Glomerular endothelial cell (primary cell): ENCODE results near the gene RGMB. TPM values are rescaled to one million over a fixed set of nuclear protein-coding genes. Genes with fewer than 3 reads are reported as not detected.
"Not testable (repeated sequence)": the region's sequence is repeated elsewhere in the genome, so short reads cannot be mapped to it uniquely, and the experiment has no call there.

ENCODE experiments used
- DNase-seq: peaks from one replicate; pipeline ENCODE4 v3.0.0-alpha.2; 2011; ENCODE audit warnings: low read depth, low spot score; ENCODE audit errors: extremely low read depth
- total RNA-seq: library from RNA; depleted of rRNA; stranded (reverse); fragments of >200 nt; gene quantifications from 2 replicates; pipeline ENCODE4 v1.2.3, GENCODE V29; 2015

The RGMB gene, protein sequence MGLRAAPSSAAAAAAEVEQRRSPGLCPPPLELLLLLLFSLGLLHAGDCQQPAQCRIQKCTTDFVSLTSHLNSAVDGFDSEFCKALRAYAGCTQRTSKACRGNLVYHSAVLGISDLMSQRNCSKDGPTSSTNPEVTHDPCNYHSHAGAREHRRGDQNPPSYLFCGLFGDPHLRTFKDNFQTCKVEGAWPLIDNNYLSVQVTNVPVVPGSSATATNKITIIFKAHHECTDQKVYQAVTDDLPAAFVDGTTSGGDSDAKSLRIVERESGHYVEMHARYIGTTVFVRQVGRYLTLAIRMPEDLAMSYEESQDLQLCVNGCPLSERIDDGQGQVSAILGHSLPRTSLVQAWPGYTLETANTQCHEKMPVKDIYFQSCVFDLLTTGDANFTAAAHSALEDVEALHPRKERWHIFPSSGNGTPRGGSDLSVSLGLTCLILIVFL
- total RNA-seq = 60.1 and 75.4 TPM in 2 replicates

DNA sequence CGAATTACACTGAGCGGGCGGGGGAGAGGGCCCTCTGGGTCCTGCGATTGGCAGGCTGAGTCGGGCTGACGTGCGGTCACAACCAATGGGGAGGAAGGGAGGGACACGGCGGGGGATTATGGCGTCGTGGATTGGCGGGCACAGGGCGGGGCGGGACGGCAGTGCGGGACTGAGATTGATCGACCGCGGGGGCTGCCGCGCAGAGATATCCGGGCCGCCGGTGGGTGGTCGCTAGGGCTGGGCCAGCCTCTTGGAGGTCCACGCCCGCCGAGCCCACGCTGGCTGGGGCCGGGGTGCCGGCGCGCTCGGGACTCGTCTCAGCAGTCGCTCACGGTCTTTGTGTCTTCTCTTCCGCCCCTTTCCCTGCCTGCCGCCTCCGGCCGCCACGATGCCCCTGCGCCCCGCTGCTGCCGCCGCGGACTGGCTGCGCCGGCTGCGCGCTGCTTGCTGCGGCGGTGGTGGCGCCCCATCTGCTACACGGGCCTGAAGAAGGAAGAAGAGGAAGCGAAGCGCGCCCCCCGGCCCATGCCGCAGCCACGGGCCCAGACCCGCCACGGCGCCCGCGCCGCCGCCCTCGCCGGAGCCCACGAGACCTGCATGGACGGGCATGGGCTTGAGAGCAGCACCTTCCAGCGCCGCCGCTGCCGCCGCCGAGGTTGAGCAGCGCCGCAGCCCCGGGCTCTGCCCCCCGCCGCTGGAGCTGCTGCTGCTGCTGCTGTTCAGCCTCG is at the start of gene RGMB:
Gene RGMB (plus strand): TSS at position 200 of the 728 bp plus-strand sequence. CDS start 408 bp downstream, at position 608.
- DNase-seq = peak; percentile 84

DNA sequence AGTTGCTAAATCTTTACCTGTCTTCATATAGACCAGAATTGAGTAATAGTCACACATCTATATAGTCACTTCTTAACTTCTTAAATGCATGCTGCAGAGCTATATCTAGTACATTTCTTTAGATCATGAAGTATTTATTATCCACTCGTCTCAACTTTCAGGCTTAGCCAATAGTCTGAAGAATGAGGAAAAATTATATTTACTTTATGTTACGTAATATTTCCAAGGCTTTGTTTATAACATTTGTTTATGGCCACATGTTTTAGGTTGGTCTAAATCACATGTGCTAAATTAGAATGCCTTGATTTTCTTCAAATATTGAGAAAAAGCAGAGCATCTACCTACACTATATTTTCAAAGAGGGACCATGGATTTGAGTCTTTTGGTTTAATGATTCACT is 47.2 kb upstream of the RGMB start:
- DNase-seq = no peak

DNA sequence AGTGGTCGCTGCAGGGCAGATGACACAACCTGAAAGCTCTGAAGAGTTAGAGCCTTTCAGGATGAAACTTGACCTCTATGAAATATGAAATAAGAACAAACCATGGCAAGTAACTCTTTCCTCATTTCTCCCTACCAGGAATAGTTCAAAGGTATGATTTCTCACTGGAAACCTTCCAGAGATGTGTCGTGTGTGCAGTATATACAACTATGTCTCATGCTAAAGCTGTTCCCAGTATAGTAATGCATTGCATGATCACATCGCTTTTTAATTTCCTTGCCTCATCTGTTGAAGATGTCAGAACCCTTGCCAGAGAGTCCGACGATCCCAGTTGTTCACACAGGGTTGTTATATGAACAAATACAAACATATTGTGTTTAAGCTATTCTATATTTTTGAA is 45.8 kb upstream of the RGMB start:
- no peak for DNase-seq

DNA sequence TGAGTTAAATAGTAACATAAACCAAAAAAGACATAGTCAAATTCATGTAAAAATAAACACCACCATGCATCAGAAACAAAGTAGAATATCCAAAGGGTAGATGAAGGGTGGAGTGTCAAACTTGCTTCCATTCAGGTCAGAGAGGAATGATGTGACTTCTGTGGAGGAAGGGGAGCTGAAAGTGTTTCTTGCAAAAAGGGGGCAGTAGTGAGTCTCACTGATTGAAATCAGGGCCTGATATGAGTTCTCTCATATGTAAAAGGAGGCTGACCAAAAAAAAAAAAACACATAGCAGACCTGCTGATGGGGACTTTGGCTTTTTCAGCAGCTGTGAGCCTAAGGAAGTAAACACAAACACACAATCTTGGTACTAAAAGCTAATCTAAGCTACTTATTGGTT is 38.8 kb upstream of the RGMB start:
- DNase-seq = no peak

DNA sequence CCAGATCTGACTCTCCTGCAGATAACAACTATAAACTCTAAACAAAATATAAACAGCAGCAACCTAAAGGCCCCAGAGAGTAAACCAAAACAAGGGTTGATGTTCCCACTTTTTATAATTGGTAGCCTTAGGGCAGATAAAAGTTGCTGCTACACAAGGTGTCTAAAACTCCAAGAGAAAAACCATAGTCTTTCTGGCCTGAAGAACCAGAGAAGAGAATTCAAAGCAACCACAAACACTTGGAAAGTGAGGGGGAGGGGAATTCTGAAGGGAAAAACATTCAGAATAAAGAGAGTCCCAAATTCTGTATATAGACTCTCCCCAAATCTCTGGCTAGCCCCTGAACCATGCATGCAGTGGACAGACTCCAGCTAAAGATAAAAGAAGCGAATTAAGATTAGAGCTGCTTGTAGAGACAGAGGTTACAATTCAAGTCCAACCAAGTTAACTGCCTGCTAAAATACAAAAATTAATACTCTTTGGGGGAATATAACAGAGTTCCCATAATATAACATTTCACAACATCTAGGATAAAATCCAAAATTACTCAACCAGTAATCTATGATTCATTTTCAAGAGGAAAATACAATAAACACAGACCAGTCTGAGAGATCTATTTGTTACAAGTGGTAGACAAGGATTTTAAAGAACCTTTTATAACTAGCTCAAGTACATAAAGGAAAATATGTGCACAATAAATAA is 37.5 kb upstream of the RGMB start:
- DNase-seq = no peak

DNA sequence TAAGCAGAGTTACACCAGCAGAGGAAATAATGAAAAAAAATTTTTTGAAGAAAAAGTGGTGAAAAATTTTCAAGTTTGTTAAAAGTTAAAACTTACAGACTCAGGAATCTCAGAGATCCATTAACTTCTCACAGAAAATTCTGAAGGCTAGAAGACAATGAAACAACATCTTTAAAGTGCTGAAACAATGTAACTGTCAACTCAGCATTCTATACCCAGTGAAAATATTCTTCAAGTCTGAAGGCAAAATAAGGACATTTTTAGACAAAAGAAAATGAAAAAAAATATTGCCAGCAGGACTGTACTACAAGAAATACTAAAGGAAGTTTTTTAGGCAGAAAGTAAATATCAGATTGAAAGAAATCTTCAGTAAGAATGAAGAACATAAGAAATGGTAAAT is 36.7 kb upstream of the RGMB start:
- no peak for DNase-seq

DNA sequence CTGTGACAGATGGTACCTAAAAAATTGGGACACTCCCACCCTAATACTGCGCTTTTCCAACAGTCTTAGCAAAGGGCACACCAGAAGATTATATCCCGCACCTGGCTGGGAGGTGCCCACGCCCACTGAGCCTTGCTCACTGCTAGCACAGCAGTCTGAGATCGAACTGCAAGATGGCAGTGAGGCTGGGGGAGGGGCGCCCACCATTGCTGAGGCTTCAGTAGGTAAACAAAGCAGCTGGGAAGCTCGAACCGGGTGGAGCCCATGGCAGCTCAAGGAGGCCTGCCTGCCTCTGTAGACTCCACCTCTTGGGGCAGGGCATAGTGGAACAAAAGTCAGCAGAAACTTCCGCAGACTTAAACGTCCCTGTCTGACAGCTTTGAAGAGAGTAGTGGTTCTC is 36.0 kb upstream of the RGMB start:
- DNase-seq = not testable (repeated sequence)

DNA sequence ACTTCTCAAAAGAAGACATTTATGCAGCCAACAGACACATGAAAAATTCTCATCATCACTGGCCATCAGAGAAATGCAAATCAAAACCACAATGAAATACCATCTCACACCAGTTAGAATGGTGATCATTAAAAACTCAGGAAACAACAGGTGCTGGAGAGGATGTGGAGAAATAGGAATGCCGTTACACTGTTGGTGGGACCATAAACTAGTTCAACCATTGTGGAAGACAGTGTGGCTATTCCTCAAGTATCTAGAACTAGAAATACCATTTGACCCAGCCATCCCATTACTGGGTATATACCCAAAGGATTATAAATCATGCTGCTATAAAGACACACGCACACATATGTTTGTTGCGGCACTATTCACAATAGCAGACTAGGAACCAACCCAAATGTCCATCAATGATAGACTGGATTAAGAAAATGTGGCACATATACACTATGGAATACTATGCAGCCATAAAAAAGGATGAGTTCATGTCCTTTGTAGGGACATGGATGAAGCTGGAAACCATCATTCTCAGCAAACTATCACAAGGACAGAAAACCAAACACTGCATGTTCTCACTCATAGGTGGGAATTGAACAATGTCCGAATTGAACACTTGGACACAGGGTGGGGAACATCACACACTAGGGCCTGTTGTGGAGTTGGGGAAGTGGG is 34.8 kb upstream of the RGMB start:
- not testable (repeated sequence) for DNase-seq

DNA sequence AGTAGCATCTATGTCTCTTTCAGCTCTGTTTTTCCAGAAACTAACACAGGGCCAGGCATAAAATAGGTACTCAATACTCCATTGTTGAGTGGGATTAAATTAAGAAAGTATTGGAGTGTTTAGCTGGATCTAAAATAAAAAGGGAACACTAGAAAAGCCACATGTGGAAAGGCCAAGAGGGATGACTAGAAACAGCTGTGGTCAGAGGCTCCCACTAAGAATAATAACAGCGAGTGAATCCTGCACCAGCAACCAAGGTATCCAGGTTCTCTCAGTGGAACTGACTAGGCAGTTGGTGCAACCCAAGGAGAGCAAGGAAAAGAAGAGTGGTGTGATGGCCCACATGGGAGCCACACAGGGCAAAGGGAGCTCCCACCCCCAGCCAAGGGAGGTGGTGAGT is 31.5 kb upstream of the RGMB start:
- DNase-seq = no peak

DNA sequence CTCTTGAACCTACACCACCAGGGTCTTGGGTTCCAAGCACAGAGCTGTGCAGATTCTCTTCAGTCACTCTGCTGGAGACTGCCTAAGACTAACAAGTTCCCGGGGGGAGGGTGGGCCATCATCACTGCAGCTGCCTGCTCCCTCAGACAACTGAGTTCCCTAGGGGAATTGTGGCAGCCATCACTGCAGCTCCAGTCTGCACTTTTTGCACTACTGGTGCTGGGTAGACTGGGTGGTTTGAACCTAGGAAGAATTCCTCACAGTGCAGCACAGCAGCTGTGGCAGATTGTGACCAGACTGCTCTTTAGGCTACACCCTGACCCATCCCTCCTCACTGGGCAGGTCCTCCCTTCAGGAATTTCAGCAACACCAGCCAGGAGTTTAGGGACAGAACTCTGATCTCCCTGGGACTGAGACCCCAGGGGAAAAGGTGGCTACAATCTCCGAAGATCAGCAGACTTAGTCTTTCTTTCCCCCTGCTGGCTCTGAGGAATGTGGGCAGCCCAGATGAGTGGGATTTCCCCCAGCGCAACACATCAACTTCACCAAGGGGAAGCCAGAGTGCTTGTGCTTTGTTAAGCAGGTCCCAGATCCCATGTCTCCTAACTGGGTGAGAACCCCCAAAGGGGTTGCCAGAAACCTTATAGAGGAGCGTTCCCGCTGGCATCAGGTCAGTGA is 30.9 kb upstream of the RGMB start:
- no peak for DNase-seq

DNA sequence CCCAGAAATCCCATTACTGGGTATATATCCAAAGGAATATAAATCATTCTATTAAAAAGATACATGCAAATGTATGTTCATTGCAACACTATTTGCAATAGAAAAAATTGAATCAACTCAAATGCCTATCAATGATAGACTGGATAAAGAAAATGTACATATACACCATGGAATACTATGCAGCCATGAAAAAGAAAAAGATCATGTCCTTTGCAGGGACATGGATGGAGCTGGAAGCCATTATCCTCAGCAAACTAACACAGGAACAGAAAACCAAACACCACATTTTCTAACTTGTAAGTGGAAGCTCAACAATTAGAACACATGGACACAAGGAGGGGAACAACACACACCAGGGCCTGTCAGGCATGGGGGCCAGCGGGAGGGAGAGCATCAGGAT is 25.2 kb upstream of the RGMB start:
- DNase-seq = not testable (repeated sequence)

DNA sequence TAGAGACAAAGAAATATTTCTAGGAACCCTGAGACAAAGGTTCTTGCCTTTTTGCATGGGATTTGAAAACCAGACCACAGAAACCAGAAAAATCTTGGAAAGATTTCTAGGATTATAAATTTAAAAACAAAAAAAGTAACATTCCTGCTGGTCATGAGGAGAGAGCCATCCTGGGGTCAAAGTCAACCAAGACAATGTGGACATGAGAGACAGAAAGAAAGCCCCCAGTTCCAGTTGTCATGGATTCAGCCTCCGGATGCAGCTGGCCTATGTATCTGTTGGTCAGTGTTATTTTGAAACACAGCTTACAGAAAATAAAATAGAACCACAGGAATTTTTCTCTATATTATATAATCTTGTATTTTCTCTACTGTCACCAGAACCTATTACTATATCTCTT is 24.4 kb upstream of the RGMB start:
- DNase-seq = no peak

DNA sequence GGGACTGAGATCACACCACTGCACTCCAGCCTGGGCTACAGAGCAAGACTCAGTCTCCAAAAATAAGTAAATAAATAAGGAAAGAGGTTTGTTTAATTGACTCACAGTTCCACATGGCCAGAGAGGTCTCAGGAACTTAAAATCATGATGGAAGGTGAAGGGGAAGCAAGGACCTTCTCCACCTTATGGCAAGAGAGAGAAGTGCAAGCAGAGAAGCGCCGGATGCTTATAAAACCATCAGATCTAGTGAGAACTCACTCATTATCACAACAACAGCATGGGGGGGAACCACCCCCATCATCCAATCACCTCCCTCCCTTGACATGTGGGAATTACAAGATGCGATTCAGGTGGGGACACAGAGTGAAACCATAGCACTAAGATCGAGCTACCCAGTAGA is 22.8 kb upstream of the RGMB start:
- no peak for DNase-seq

DNA sequence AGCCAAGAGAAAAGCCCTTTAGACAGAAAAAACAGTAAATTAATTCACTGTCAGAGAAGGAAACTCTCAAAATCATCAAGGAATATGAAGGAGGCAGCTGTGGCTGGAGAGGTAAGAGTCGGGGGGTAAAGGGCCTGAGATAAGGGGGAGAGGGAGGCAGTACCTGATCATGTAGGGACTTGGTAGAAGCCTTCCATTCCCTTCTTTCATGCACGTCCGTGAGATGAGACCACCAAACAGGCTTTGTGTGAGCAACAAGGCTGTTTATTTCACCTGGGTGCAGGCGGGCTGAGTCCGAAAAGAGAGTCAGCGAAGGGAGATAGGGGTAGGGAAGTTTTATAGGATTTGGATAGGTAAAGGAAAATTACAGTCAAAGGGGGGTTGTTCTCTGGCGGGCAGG is 21.1 kb upstream of the RGMB start:
- DNase-seq = not testable (repeated sequence)

DNA sequence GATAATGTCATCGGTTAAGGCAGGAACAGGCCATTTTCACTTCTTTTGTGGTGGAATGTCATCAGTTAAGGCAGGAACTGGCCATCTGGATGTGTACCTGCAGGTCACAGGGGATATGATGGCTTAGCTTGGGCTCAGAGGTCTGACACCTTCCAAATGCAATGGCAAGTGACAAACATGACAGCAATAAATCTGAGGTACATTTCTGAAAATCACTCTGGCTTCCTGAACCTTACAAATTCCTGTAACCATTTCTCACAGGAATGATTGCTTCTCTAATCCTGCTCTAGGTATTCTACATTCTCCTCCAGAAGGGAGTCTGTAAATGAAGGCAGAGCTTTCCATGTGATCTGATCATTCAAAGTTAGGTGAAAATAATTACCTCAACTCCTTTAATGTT is 20.7 kb upstream of the RGMB start:
- DNase-seq = not testable (repeated sequence)

DNA sequence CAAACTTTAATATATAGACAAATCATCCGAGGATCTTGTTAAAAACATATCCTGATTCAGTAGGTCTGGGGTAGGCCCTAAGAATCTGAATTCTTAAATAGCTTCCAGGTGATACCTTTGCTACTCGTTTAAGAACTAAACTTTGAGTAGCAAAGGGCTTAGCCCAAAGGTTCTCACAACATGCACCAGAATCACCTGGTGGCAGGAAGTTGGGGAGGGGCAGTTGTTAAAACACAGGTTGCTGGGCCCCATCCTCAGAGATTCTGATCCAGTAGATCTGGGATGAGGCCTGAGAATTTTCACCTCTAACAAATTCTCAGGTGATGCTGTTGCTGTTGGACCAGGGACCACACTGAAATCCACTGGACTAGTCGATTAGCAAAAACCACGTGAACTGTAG is 20.0 kb upstream of the RGMB start:
- no peak for DNase-seq

DNA sequence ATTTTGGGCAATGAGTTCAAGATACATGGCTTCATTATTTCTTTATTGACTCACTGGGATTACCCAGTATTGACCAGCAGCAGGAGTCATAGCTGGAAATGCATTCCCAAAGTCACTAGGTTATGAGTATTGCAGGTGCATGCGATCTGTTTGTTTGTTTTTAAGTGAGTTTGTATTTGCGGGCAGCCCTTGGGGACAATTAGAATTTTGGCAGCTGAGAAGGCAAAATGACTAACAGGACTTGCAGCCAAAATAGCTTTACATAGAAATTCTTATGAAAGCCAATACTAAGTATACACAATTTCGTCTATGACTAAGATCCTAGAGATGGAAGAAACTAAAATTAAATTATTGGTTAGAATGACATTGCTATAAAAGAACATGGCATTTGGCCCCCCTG is 18.1 kb upstream of the RGMB start:
- DNase-seq = no peak

DNA sequence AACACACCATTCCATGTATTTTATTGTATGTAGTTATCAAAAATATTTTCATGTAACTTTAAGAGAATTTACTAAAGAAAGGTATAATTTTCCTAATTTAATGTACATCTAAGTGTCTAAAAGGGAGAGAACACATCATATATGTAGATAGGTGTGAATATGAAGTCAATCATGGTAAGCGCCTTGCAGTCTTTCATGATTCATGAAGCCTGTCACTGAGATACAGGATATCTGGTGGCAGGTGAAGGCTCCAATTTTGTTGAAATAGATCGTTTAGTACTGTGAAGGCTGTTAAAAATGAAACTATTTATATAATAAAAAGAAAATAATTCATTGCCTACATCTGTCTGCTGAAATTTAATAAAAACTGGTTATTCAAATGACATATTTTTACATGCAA is 15.5 kb upstream of the RGMB start:
- no peak for DNase-seq

DNA sequence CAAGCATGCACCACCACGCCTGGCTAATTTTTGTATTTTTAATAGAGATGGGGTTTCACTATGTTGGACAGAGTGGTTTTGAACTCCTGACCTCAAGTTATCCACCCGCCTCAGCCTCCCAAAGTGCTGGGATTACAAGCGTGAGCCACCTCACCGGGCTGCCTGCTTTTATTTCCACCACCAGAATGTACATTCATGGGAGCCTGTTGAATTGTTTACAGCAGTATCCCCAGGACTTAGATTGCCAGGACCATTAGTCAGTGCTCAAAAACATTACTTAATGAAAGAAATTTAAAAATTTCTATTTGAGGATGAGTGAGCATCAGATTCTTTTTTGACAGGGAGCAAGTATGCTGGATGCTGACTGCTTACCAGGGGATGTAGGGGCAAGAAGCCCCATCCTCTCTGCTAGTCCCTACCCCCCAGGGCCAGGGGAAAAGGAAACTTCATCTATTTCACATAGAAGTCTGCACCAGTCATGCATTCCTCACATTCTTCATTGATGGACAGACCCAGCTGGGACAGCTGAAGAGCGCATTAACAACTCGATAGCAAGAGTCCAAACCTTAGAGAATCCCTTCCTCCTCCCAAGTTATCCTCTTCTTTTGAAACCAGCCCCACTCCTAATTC is 10.3 kb upstream of the RGMB start:
- DNase-seq = no peak

DNA sequence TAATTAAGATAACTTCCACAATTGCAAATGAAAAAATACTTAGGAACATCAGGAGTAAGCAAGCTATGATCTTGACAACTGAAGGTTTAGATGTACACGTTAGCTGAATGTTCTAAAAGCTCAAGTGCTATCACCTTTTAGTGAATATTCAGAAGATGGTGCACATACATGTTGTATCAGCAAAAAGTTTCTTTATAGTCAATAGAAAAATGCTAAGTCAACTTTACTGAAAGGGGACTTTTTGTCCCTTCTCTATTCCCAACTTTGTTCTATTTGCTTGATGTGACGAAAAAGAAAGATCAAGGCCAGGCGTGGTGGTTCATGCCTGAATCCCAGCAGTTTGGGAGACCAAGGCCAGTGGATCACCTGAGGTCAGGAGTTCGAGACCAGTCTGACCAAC is 7.6 kb upstream of the RGMB start:
- DNase-seq = no peak
